Right renal pelvis (tissue), 4 donors: ENCODE data around the gene COG8. TPM values are rescaled to one million over a fixed set of nuclear protein-coding genes. Genes with fewer than 3 reads are reported as not detected.
"Not testable (repeated sequence)": the region's sequence is repeated elsewhere in the genome, so short reads cannot be mapped to it uniquely, and the experiment has no call there.

ENCODE experiments used
- DNase-seq, 4 donors: peaks; one replicate each; pipeline ENCODE4 v3.0.0-alpha.2; 2013; ENCODE audit warnings: low read depth in 4 of 4, low spot score in 3 of 4, missing footprints in 1 of 4
- polyA plus RNA-seq, 4 donors: library from polyadenylated mRNA; unstranded; fragments of 120-200 nt; gene quantifications; one replicate each; pipeline ENCODE4 v1.2.1, GENCODE V29; 2013; ENCODE audit not compliant: insufficient read length in 4 of 4

COG8 gene
- polyA plus RNA-seq, 4 donors = 28.3 to 32.4 (median 31.3) TPM

GRCh38 chr16:69319826-69320739 lies 19.3 kb downstream of the COG8 start:
- no peak for DNase-seq

GRCh38 chr16:69319381-69319780 lies 20.0 kb downstream of the COG8 start:
- DNase-seq = no peak

- no peak for DNase-seq
These were observed 20.5 kb downstream of the COG8 start for GRCh38 chr16:69318911-69319289.

- DNase-seq = no peak
These were observed 21.0 kb downstream of the COG8 start for GRCh38 chr16:69318177-69318910.

GRCh38 chr16:69316595-69317034 lies 22.7 kb downstream of the COG8 start:
- DNase-seq = no peak

- no peak for DNase-seq
These were observed 23.7 kb downstream of the COG8 start for GRCh38 chr16:69315486-69316311.

- DNase-seq = no peak
These were observed 24.8 kb downstream of the COG8 start for GRCh38 chr16:69314534-69314933.

GRCh38 chr16:69313469-69313868 lies 25.9 kb downstream of the COG8 start:
- no peak for DNase-seq

- no peak for DNase-seq
These were observed 27.6 kb downstream of the COG8 start for GRCh38 chr16:69311533-69312387.

GRCh38 chr16:69310653-69311532 lies 28.5 kb downstream of the COG8 start, which contains the start of gene VPS4A:
TSS of gene VPS4A (plus strand) at chr16:69311350. CDS start at chr16:69311512, 162 bp downstream.
- peak; percentile 88 to 92 (median 92) for DNase-seq

- DNase-seq = no peak
These were observed 30.0 kb downstream of the COG8 start for GRCh38 chr16:69309316-69309715.

- no peak for DNase-seq
These were observed 31.5 kb downstream of the COG8 start for GRCh38 chr16:69307856-69308255.

- no peak for DNase-seq
These were observed 32.3 kb downstream of the COG8 start for GRCh38 chr16:69307091-69307490.

GRCh38 chr16:69306031-69306430 lies 33.3 kb downstream of the COG8 start:
- DNase-seq = no peak

GRCh38 chr16:69302301-69302700 lies 37.1 kb downstream of the COG8 start:
- DNase-seq = no peak

GRCh38 chr16:69301861-69302260 lies 37.5 kb downstream of the COG8 start:
- DNase-seq = no peak

- DNase-seq = no peak
These were observed 38.2 kb downstream of the COG8 start for GRCh38 chr16:69301187-69301586.

GRCh38 chr16:69298261-69298660 lies 41.1 kb downstream of the COG8 start:
- DNase-seq = no peak

- DNase-seq = not testable (repeated sequence)
These were observed 42.6 kb downstream of the COG8 start for GRCh38 chr16:69296771-69297170.
